Right lung (tissue), 5 donors: ENCODE results near the gene PHKA2. TPM values are rescaled to one million over a fixed set of nuclear protein-coding genes. Genes with fewer than 3 reads are reported as not detected.

ENCODE experiments used
- DNase-seq, 2 donors: peaks; one replicate each; pipeline ENCODE4 v3.0.0-alpha.2; 2013
- polyA plus RNA-seq, 5 donors: library from polyadenylated mRNA; unstranded; fragments of 120-200 nt; gene quantifications; one replicate each; pipeline versions ENCODE4 v1.2.1 to v1.2.3, GENCODE V29; 2013; ENCODE audit warnings: inconsistent platforms in 1 of 5, low replicate concordance in 1 of 5; ENCODE audit not compliant: insufficient read length in 5 of 5, insufficient read depth in 1 of 5

Gene PHKA2
- polyA plus RNA-seq, 5 donors: 31.8 to 44.1 (median 39.8) TPM

DNA sequence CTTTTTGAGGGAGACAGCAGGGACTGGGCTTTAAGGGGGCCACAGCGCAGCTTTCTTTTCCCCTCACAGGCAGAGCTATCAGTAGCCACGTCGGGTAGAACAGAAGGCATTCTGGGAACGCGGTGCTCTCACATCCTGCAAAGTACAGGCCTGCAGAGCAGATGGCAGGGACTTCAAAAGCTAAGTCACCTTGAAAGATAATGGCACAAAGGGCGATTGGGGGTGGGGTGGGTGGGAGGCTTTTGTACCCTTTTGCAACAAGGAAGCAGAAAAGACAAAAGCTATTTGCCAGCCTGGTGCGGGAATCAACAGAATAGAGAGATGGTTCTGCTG lies 93.9 kb downstream of the PHKA2 start:
- no peak for DNase-seq

DNA sequence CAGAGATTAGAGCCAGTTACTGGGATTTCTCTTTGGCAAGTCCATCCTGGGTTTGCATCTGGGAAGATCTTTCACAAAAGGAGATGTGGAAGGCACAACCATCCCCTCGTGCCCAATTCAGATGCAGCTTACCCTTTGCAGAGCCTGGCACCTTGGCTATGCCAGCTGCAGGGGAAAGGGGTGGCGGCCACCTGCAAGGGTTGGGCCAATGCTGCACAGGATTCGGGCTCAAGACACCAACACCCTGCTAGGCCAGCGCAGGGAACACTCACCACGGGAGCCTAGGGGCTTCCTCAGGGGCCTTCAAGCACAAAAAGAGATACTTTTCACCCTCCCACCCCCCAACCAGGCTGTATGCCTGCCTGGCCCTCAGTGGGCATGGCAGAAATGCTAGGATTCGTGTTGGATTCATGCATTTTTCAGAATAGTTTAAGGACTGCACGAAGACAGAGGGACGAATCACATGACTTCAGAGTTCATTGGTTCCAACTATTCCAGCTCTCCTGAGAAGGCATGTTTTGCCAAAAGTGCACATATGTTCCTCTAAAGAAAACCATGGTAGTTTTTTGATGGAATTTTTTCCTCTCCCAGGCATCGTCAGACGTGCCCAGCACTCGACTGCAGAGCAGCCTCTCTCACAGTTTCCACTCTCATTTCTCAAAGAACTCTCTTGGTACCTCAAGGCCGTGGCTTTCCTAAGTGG lies 94.4 kb downstream of the PHKA2 start:
- no peak for DNase-seq

DNA sequence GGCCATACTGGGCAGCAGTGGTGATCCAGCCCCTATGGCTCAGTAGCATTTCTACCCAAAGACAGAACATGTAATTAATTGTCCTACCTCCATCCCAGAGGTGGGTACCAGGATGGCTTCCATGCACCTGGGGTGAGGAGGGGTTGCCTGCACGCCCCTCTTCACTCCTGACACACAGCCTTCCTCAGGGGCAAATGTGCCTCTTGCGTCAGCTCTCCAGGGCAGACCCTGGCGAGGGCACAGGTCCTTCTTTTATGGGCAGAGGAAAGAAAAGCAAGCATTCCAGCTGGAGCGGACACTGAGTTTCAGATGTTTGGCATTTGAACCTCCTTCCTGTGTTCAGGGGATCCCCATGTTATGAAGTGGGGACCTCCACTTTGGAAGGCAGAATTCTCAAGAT lies 95.6 kb downstream of the PHKA2 start:
- DNase-seq: no peak

- DNase-seq: peak; percentile 62 to 66
These were observed 96.1 kb downstream of the PHKA2 start for GRCh38 chrX:18887825-18888212.

DNA sequence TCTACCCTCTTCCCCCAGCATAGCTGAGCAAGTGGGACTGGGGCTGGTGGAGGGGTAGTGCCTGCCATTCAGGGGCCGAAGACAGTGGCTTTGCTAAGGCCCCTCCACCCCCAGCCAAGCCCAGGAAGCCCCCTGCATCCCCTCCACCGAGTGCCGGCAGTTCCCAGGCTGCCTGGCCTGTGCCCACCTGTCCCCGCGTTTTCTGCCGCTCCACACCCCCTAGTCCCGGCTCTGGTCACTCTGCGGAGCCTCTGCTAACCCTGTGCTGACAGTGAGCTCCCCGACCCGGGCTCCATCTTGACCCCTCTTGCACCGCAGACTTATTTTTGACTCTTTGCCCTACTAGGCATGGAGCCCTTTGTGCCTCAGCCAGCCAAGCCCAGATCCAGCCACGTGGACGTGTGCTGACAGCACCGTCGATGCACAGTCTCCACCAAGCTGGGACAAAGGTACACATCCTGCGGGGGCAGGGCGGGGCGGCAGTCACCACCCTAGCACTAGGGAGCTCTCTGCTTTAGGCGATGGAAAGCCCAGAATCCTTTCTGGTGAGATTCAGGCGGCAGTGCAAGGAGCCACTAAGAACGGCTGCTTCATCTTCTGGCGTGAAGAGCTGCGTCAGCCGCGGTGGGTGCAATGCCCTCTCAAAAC lies 96.6 kb downstream of the PHKA2 start:
- no peak for DNase-seq

DNA sequence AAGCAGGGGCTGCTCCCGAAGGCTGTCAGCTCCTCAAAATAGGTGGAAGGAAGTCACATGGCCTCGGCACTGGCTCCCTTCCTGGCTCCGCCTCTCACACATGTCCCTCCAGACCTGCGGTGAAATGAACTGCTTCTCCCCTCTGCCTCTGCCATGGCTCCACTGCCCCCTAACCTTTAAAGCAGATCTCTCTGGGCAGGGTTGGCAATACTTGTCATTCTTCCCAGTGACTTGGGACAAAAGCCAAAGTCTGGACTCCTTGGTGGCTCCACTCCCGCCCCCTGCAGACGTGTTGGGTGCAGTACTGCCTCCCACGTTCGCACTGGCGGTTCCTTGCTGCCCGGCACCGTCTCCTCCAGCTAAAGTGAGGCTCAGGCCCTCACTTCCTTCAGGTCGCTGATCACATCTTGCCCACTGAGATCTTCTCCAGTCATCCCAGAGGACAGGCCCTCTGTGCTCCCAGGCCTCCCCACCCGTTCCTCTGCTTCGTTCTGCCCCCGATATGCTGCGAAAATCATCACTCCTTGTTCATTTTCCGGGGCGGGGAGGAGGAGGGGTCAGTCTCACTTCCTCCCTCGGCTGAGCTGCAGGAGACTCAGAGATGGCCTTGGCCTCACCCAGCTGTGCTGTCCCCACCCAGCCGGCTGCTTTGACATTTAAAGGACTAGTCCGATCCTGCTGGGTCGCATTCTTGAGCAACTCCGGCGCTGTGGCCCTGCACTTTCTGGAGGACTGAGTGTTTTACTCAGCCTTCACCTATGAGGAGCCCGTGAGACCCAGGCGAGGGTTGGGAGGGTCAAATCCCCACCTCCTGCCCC lies 97.4 kb downstream of the PHKA2 start:
- DNase-seq: peak; percentile 61

GRCh38 chrX:18886005-18886343 lies 97.9 kb downstream of the PHKA2 start:
- no peak for DNase-seq

GRCh38 chrX:18885328-18886004 lies 98.4 kb downstream of the PHKA2 start:
- no peak for DNase-seq

GRCh38 chrX:18884916-18885315 lies 99.0 kb downstream of the PHKA2 start:
- DNase-seq: no peak

GRCh38 chrX:18883961-18884765 lies 99.8 kb downstream of the PHKA2 start:
- no peak for DNase-seq

GRCh38 chrX:18883234-18883960 lies 100.5 kb downstream of the PHKA2 start:
- no peak for DNase-seq

GRCh38 chrX:18879144-18879543 lies 104.8 kb downstream of the PHKA2 start:
- no peak for DNase-seq

DNA sequence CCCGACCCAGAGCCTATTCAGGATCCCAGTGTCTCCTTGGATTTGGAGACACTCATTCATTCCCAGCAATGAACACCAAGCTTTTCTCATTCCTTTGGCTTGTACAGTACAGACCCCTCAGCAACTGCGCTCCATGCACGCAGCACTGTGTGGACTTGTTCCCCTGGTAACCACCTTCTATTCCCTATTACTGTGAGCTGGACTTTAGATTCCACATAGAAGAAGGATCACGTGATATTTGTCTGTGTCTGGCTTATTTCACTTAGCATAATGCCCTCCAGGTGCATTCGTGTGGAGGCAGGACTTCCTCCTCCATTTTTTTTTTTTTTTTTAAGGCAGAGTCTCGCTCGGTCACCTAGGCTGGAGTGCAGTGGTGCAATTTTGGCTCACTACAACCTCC lies 106.4 kb downstream of the PHKA2 start:
- DNase-seq: no peak

DNA sequence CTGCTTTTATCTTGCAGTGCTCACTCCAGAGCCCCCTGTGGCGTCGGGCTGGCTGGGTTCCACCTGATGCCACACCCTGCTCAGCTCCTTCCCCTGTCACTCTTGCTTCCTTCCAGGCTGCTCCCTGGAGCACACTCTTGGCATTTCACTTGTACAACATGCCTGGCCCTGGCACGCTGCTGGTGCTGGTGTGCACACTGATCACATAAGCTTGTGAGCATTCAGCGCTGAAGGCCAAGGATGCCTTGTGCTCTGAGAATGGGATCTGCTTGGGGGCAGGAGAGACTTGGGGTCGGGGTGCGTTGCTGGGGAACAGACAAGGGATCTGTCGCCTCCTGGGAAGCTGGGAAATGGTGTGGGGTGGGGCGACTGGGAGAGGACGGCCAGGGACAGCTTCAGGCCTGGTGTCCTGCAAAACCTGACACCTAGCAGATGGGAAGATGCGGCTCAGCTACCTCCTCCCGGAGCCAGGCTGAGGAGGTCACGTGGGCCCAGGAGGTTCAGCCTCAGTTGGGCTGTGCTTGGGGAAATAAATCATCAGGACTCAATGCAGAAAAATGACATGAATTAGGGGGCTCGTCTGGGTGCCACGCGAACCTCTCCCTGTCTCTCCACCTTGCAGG lies 108.5 kb downstream of the PHKA2 start:
- no peak for DNase-seq

DNA sequence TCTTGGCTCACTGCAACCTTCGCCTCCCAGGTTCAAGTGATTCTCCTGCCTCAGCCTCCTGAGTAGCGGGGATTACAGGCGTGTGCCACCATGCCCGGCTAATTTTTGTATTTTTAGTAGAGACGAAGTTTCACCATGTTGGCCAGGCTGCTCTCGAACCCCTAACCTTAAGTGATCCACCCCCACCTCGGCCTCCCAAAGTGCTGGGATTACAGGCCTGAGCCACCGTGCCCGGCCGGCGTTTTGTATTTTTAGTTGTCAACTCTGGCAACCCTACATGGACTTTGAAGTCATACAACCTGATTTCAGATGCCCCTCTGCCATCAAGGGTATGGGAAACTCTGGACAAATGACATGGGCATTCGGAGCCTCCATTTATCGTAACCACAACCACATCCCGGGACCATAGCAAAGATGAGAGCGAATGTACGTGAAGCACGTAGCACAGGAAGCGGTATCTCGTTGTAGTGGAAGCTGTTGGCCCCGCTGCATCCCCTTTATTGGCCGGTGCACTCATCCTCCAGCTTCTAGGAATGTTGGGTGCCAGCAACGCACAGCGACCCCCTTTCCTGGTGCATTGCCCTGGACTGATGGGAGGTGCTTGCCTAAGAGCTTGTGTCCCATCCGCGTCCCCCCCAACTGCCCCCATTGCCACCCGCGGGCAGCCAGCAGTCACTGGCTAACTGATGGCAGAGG lies 109.2 kb downstream of the PHKA2 start:
- DNase-seq: no peak

DNA sequence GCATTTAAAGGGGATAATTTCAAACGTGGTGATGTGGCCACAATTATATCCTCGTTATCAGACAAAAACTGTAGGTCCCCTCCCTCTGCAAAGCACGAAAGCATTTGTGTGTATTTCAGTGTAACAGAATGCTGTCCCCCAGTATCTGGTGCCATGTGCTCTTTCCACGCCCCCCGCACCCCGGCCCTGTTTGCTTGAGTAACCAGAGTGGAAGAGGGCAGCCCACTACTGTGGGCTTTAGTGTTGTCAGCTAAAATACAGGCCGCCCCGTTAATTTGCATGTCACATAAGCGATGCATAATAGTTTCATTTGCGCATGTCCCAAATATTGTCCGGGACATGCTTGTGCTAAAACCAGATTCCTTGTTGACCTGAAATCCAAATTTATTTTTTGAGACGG lies 110.1 kb downstream of the PHKA2 start:
- no peak for DNase-seq

GRCh38 chrX:18873189-18873791 lies 110.6 kb downstream of the PHKA2 start:
- DNase-seq: no peak

- DNase-seq: no peak
These were observed 111.3 kb downstream of the PHKA2 start for GRCh38 chrX:18872621-18873020.

DNA sequence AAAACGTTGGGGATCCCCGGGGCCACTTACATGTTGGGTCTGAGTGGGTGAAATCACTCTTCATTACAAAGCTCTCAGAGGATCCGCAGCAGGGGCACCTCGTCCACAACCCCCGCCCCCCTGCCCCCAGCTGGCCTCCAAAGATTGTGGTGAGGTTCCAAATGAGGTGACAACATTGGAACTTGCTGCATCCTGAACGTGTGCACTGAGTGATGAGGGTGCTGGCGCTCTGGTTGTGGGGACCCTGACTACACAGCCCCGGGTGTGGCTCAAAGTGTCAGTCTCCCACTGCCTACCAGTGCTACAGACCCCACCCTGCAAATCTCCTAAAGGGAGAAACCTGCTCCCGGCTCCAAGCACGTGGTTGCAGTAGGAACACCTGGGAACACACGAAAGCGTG lies 111.9 kb downstream of the PHKA2 start:
- DNase-seq: no peak
